CD4-positive, alpha-beta T cell treated with Interleukin-2 at 100 ng/mL for 4 hours (primary cell): ENCODE data around the gene TMEM168.

Experiments used
- DNase-seq: peaks from one replicate; pipeline ENCODE4 v3.0.0-alpha.2; 2020; ENCODE audit warnings: low spot score

Gene TMEM168

GRCh38 chr7:112714917-112715316 is 75.3 kb downstream of the TMEM168 start:
- no peak for DNase-seq
